ENCODE measurements around the gene ICE1.

DNA sequence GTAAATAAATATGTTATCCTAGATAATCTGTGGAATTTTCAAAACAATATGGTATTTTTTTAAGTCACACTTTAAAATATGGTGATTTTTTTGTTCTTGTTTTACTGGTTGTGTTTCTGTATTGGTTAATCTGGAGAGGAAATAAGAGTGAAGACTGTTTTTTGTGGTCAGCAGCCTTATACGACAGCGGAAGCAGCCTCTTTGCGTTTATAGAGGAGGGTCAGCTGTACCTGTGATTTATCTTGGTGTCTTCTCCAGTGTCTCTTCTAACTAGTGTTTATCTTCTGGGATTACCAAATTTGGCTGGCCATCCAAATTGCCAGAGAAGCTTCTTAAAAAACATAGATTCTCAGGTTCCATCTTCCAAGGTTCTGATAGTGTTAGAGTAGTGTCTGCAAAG, 58.7 kb downstream of the ICE1 start:
- TF ChIP-seq, protein P1, sequence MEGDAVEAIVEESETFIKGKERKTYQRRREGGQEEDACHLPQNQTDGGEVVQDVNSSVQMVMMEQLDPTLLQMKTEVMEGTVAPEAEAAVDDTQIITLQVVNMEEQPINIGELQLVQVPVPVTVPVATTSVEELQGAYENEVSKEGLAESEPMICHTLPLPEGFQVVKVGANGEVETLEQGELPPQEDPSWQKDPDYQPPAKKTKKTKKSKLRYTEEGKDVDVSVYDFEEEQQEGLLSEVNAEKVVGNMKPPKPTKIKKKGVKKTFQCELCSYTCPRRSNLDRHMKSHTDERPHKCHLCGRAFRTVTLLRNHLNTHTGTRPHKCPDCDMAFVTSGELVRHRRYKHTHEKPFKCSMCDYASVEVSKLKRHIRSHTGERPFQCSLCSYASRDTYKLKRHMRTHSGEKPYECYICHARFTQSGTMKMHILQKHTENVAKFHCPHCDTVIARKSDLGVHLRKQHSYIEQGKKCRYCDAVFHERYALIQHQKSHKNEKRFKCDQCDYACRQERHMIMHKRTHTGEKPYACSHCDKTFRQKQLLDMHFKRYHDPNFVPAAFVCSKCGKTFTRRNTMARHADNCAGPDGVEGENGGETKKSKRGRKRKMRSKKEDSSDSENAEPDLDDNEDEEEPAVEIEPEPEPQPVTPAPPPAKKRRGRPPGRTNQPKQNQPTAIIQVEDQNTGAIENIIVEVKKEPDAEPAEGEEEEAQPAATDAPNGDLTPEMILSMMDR (IDR thresholded peaks at IDR 0.05; ENCODE audit: borderline replicate concordance, extremely low read depth, low read length, poor library complexity, severe bottlenecking), result no peak
- no peak for TF ChIP-seq EZH2 (IDR thresholded peaks at IDR 0.05; ENCODE audit: borderline replicate concordance, low read depth, low read length, severe bottlenecking)
